HG03565 (cell line): ENCODE data around the gene KIF13A.
A peak's percentile ranks its signal among the peaks of the same experiment; 100 is the strongest.
"Not testable (repeated sequence)": the region's sequence is repeated elsewhere in the genome, so short reads cannot be mapped to it uniquely, and the experiment has no call there.

Source experiments
- ATAC-seq: cut with Tn5 transposase; IDR thresholded peaks from one replicate; pipeline ENCODE4 v1.9.1; 2021; ENCODE audit warnings: mild to moderate bottlenecking, moderate library complexity; ENCODE audit not compliant: unreplicated experiment

KIF13A gene

DNA sequence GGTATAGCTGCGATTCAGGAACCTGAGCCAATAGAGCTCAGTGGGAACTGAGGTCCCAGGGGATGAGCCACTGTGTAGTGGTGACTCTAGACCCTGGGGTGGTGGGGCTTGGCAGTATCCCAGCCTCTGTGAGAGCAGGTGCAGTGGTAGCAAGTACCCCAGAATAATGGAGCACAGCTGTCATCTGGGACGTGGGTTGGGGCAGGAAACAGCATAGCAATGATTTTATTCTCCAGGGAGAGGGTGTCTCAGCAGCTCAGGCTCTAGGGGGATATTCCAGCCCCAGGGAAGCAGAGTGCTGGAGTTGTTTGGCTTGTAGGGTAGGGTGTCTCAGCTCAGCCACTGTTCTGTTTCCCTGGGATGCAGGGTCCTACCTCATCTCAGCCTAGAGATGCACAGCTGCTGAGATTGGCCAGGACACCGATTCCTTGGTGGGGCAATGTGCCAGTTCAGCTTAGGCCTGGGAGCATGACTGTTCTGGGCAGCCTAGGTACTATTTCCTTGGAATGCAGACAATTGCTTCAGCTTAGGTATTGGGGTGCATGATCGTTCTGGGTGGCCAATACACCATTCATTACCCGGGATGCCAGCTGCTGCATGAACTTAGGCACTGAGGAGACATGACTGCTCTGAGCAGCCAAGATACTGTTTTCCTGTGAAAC, 246.7 kb downstream of the KIF13A start:
- no peak for ATAC-seq

DNA sequence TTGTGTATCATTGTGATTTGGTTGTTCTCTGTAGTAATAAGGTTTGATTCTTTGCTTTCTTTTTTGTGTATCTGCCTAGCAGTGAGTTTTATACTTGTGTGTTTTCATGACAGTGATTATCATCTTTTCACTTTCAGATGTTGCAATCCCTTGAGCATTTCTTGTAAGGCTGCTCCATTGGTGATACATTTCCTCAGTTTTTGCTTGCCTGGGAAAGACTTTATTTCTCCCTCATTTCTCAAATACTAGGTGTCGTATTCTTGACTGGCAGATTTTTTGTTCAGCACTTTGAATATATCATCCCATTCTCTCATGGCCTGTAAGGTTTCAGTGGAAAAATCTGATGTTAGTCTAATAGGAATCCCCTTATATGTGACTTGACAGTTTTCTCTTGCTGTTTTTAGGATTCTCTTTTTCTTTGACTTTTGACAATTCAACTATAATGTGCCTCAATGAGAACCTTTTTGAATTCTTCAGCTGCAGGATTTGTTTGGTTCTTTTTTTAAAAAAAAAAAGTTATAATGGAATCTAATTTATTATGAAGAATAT, 249.7 kb downstream of the KIF13A start:
- ATAC-seq = no peak

DNA sequence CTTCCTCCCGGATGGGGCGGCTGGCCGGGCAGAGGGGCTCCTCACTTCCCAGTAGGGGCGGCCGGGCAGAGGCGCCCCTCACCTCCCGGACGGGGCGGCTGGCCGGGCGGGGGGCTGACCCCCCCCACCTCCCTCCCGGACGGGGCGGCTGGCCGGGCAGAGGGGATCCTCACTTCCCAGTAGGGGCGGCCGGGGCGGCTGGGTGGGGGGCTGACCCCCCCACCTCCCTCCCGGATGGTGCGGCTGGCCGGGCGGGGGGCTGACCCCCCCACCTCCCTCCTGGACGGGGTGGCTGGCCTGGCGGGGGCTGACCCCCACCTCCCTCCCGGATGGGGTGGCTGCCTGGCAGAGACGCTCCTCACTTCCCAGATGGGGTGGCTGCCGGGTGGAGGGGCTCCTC, 252.1 kb downstream of the KIF13A start:
- ATAC-seq = not testable (repeated sequence)

DNA sequence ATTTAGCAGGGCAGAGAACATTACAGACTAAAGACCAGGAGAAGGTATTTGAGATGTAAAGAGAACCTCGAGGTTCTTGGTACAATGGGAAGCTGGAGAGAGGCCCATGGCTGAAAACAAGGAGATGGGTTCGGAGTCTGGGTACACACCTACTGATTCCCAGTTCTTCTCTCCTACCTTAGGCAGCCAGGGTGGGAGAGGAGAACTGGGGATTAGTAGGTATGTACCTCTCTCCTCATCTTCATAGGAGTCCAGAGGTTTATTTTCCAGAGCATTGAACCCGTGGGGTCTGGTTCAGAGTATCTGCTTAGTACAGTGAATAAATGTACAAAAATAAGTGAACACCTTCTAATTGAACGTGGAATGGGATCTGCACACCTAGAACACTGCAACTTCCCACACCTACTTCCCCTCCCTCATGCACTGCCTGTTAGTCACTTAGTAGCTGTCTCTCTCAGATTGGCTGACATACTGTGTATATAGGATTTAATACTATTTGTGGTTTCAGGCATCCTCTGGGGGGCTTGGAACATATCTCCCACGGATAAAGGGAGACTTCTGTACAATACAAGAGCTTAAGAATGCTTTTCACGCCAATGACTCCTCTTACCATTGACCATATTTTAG, 257.2 kb downstream of the KIF13A start:
- ATAC-seq = no peak

DNA sequence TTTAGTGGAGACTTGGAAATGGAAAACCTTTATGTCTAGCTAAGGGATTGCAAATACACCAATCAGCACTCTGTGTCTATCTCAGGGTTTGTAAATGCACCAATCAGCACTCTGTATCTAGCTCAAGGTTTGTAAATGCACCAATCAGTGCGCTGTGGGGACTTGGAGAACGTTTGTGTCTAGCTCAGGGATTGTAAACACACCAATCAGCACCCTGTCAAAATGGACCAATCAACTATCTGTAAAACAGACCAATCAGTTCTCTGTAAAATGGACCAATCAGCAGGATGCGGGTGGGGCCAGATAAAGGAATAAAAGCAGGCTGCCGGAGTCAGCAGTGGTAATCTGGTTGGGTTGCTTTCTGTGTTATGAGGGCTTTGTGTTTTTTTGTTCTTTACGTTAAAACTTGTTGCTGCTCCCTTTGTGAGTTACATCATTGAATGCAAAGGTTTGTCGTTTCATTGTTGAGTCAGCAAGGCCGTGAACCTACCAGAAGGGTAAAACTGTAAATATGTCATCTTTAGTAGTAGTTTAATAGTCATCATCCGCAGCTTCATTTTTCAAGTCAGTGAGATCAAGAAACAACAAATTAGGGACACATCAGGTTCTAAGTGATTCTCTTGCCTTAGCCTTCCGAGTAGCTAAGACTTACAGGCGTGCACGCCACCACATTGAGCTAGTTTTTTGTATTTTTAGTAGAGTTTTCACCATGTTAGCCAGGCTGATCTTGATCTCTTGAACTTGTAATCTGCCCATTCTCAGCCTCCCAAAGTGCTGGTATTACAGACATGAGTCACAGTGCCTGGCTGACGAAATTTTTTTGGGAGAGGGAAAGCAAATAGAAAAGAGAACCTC, 258.0 kb downstream of the KIF13A start:
- no peak for ATAC-seq

DNA sequence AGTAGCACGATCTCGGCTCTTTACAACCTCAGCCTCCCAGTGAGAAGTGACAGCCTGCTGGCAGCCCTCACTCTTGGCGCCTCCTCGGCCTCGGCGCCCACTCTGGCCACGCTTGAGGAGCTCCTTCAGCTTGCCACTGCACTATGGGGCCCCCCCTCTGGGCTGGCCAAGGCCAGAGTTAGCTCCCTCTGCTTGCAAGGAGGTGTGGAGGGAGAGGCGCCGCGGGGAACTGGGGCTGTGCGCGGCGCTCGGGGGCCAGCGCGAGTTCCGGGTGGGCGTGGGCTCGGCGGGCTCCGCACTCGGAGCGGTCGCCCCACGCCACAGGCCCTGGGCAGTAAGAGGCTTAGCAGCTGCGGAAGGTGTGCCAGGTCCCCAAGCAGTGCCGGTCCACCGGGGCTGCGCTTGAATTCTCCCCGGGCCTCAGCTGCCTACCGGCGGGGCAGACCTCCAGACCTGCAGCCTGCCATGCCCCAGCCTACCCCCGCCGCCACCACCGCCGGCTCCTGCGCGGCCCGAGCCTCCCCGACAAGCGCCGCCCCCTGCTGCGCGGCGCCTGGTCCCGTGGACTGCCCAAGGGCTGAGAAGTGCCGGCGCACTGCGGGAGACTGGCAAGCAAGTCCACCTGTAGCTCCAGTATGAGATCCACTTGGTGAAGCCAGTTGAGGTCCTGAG, 258.7 kb downstream of the KIF13A start:
- ATAC-seq = no peak

DNA sequence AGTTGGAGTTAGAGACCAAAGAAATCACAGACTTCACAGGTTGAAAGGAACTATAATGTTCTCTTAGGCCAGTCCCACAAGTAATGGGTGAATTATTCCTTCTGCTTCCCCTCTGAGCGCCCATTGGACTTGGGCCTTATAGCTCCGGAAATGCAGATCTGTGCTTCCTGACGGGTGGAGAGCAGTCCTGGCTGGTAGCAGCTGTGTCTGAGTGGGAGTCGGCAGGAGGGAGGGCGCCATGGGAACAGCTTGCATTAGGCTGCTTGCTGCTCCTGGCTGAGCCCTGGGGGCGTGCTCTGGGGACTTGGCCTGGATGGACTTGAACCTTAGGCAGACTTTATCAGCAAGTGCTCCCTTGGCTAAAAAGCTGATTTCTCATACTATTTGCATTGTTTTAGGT, 262.4 kb downstream of the KIF13A start:
- ATAC-seq = no peak

DNA sequence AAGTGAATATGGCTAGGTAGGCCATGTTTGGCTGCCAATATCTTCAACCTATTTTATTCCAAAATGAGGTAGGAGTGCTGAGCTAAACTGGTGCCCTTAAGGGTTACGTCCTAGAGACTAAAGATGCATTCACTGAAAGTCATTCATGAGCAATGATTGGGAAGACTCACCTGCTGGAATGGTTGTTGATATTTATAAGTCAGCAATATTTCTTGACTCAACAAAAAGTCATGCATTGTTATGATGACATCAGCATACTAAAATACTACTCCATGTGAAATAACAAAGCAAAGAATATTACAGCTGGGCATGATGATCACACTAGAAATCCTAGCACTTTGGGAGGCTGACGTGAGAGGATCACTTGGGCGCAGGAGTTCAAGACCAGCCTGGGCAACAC, 263.1 kb downstream of the KIF13A start:
- ATAC-seq = no peak

DNA sequence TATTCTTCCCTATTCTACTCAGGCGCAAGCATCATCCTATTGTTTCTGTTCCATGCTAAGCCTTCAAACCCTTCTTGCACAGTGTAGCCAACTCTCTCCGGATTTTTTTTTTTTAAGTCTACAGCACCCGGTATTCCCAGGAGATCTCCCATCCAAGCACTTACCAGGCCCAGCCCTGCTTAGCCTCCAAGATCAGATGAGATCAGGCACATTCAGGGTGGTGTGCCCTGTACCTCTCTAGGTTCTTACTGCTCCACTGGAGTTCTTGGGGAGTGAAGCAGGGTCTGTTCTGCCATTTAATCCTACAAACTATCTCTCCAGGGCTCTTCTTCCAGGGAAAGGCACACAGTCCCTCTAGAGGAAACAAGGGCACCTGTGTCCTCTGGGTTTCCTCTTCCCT, 265.8 kb downstream of the KIF13A start:
- ATAC-seq = no peak

DNA sequence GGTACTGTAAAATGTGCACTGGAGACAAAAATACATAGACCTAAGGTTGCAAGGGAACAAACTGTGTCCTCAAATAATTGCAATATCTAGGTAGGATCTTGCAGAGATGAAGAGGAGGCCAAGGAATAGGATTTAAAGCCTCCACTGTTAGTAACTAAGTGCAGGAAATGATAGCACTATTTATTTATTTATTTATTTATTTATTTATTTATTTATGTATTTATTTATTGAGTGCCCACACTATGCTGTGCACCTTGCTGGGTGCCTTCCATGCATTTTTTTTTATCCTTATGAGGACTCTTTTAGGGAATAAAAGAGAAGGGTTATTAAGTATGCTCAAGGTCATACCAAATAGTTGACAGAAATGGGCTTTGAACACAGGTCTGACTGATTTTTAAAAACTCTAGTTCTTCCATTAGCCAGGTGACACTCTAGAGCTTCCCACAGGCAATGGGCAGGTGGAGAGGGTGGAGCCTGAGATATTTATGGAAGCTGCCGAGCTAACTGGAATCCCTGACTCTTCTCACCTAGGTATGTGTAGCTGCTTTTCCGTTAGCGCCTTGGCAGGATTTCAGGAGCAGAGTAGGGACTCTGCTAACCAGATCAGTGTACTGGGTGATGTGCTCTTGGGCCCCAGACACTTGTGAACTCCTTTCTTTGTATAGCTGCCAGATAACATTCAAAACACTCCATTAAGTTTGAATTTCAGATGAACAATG, 268.0 kb downstream of the KIF13A start:
- ATAC-seq = no peak

DNA sequence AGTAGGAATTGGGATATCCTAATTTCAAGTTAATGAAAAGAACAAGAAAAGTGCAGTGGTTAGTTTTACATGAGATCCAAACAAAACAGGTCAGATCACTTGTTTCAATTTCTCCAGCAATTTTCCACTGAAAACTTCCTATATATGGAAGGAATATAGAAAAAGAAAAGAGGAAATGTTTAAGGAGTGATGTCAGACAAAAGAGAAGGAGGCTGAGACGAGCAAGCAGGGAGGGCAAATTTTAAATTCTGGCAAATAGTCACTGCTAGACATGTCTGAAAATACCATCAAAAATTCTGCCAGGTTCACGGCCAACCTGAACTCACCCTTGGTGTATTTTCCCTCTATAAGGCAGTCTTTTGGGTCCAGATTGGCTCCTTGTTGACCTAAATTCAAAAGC, 271.2 kb downstream of the KIF13A start:
- no peak for ATAC-seq

DNA sequence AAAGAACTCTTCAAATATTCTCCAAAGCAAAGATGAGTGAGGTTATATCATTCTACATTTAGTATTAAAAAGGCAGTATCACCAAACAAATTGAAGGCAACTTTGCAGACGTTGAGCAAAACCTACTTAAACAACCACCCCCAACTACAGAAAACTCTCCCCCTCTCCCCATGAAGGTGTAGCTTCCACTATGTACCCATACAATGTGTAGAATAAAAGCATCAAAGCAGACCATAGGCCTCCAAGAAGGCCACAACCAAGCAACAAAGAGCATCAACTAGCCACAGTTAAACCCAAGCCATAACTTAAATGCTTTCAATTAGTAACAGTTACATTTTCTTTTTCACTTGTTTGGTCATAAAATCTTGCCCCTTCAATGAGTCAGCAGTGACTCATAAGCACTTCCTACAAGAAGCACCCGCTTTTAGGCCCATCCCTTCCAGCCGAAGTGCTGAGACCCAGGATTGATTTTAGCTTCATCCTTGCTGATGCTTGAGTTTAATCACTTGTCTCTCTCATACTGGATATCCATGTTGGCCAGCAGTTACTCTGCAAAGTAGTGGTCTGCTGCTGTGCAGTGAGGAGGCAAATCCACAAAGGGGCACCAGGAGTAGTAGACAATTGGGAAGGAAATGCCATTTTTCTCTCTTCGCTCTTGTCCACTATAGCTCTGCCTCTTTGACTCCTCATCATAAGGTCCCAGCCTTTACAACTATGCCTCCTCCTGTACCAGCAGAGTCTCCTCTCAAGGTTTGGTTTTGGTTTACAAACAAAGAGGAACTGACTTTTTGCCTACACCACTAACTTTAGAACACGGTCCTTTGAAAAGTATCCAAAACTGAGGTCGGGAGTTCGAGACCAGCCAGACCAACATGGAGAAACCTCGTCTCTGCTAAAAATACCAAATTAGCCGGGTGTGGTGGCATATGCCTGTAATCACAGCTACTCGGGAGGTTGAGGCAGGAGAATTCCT, 272.3 kb downstream of the KIF13A start:
- ATAC-seq = peak; percentile 84

DNA sequence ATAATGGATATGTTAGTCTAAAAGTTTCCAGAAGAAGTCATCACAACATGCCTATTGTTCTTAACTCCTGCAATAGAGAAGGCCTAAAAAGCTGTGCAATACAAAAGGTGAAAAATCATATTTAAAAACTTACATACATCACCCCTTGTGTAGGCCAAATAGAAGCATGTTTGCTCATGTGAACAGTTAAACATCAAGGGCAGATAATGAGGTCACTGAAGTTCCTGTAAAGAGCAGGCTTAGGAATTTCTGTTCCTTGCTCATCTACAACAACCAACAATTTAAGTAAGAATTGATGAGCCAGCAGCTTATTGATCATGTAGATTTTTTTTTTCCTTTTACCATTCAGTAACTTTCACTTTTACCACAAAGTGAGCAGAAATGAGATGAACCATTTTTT, 273.3 kb downstream of the KIF13A start:
- no peak for ATAC-seq

DNA sequence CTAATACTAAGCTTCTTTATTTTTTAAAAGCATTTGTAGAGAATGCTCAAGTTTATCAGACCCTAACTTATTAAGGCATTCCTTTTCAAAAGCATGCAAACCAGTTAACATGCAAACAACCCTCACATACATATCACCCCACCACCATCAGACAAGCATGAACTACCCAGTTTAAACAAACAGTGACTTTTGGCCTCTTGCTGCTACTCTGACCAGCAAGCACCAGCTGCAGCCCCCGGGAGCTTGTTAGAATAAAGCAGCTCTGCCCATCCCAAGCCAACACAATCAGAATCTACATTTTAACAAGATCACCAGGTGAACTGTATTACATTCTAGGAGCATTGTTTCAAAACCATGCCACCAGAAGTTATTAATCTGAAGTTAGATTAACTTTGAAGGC, 274.9 kb downstream of the KIF13A start:
- no peak for ATAC-seq

DNA sequence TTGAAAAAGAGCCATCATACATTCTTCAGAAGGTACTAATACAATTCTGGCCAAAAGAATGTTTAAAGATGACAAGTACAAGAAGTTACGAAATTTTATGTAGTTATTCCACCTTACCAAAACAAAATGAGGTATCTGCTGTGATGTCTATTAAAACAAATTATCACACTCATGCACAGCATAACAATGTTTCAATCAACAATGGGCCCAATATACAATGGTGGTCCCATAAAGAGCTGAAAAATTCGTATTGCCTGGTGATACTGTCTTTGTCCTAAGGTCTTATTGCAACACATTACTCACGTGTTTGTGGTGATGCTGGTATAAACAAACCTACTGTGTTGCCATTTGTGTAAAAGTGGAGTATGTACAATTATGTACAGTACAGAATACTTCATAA, 277.1 kb downstream of the KIF13A start:
- no peak for ATAC-seq

DNA sequence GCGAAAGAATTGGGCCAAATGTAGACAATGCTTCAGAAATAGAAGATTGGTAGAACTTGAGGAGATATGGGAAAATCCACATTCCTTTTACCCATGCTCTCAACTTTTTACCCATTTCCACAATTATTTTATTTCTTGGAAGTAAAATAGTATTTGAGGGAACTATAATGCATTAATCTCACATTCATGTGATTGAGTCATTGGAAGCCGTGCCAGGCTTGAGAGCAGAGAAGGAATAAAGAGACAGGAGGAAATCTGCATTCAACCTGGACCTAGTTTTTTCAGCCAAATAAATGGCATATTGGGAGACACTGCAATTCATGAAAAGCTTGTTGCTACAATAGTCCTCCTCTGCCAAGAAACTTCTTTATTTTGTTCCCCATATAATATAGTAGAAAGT, 278.0 kb downstream of the KIF13A start:
- no peak for ATAC-seq
